GM21515 (cell line): ENCODE results near the gene KCNH6.

ENCODE experiments used
- ATAC-seq: cut with Tn5 transposase; IDR thresholded peaks from one replicate; pipeline ENCODE4 v1.9.1; 2021; ENCODE audit not compliant: unreplicated experiment

KCNH6 gene

GRCh38 chr17:63506627-63507026 is 16.5 kb upstream of the KCNH6 start:
- ATAC-seq = no peak

- no peak for ATAC-seq
Measured at GRCh38 chr17:63511331-63511730, 11.8 kb upstream of the KCNH6 start.

GRCh38 chr17:63512388-63512787 is 10.8 kb upstream of the KCNH6 start:
- no peak for ATAC-seq

- no peak for ATAC-seq
Measured at GRCh38 chr17:63512896-63513644, 10.1 kb upstream of the KCNH6 start.

GRCh38 chr17:63514477-63514876 is 8.7 kb upstream of the KCNH6 start:
- no peak for ATAC-seq

GRCh38 chr17:63514974-63515373 is 8.2 kb upstream of the KCNH6 start:
- no peak for ATAC-seq

- ATAC-seq = no peak
Measured at GRCh38 chr17:63515426-63515825, 7.7 kb upstream of the KCNH6 start.

- ATAC-seq = no peak
Measured at GRCh38 chr17:63516910-63517824, 6.0 kb upstream of the KCNH6 start.

GRCh38 chr17:63517825-63518534 is 5.2 kb upstream of the KCNH6 start:
- no peak for ATAC-seq

- ATAC-seq = no peak
Measured at GRCh38 chr17:63519116-63519881, 3.9 kb upstream of the KCNH6 start.

GRCh38 chr17:63519972-63520882 is 2.9 kb upstream of the KCNH6 start:
- ATAC-seq = no peak

- ATAC-seq = no peak
Measured at GRCh38 chr17:63524051-63524450, 893 bp downstream of the KCNH6 start.

- no peak for ATAC-seq
Measured at GRCh38 chr17:63525190-63525946, 2.2 kb downstream of the KCNH6 start.

GRCh38 chr17:63526861-63527260 is 3.7 kb downstream of the KCNH6 start:
- ATAC-seq = no peak

GRCh38 chr17:63528183-63528582 is 5.0 kb downstream of the KCNH6 start:
- no peak for ATAC-seq

GRCh38 chr17:63529711-63530556 is 6.8 kb downstream of the KCNH6 start:
- ATAC-seq = no peak

- no peak for ATAC-seq
Measured at GRCh38 chr17:63530557-63531021, 7.4 kb downstream of the KCNH6 start.
